ENCODE measurements around the gene PKNOX2.

PKNOX2 gene

GRCh38 chr11:125314276-125315078 is 149.9 kb downstream of the PKNOX2 start:
- no peak for DNase-seq (ENCODE audit: low read depth)

- peak; percentile 12 for DNase-seq (ENCODE audit: low read depth)
Observed at GRCh38 chr11:125315079-125315740, 150.7 kb downstream of the PKNOX2 start.

GRCh38 chr11:125317416-125317815 is 152.9 kb downstream of the PKNOX2 start:
- DNase-seq (ENCODE audit: low read depth): no peak

GRCh38 chr11:125319649-125320048 is 155.1 kb downstream of the PKNOX2 start:
- DNase-seq (ENCODE audit: low read depth): no peak

- no peak for DNase-seq (ENCODE audit: low read depth)
Observed at GRCh38 chr11:125320347-125321076, 156.0 kb downstream of the PKNOX2 start.

GRCh38 chr11:125322289-125322688 is 157.7 kb downstream of the PKNOX2 start:
- DNase-seq (ENCODE audit: low read depth): no peak

- DNase-seq (ENCODE audit: low read depth): no peak
Observed at GRCh38 chr11:125325196-125325595, 160.6 kb downstream of the PKNOX2 start.

GRCh38 chr11:125326126-125326525 is 161.6 kb downstream of the PKNOX2 start:
- DNase-seq (ENCODE audit: low read depth): no peak

- DNase-seq (ENCODE audit: low read depth): no peak
Observed at GRCh38 chr11:125327518-125328224, 163.1 kb downstream of the PKNOX2 start.

GRCh38 chr11:125328225-125328580 is 163.7 kb downstream of the PKNOX2 start:
- no peak for DNase-seq (ENCODE audit: low read depth)

GRCh38 chr11:125329786-125330185 is 165.2 kb downstream of the PKNOX2 start:
- no peak for DNase-seq (ENCODE audit: low read depth)

GRCh38 chr11:125330462-125331325 is 166.1 kb downstream of the PKNOX2 start:
- DNase-seq (ENCODE audit: low read depth): no peak

GRCh38 chr11:125331357-125332035 is 166.9 kb downstream of the PKNOX2 start:
- no peak for DNase-seq (ENCODE audit: low read depth)

GRCh38 chr11:125332821-125333220 is 168.3 kb downstream of the PKNOX2 start:
- DNase-seq (ENCODE audit: low read depth): no peak

GRCh38 chr11:125333354-125334073 is 169.0 kb downstream of the PKNOX2 start:
- DNase-seq (ENCODE audit: low read depth): no peak

GRCh38 chr11:125335106-125335505 is 170.6 kb downstream of the PKNOX2 start:
- no peak for DNase-seq (ENCODE audit: low read depth)

GRCh38 chr11:125337836-125338834 is 173.6 kb downstream of the PKNOX2 start:
- no peak for DNase-seq (ENCODE audit: low read depth)

- no peak for DNase-seq (ENCODE audit: low read depth)
Observed at GRCh38 chr11:125338886-125339811, 174.6 kb downstream of the PKNOX2 start.
